Colonic mucosa (tissue), 4 donors: Measurements from ENCODE around the gene MND1. TPM values are rescaled to one million over a fixed set of nuclear protein-coding genes. Genes with fewer than 3 reads are reported as not detected.

Experiments used
- DNase-seq: peaks from one replicate; pipeline ENCODE4 v3.0.0-alpha.2; 2020
- H3K27ac ChIP-seq: fragments of 200-600 bp; one replicate; pipeline ENCODE4 v1.8.0; 2021
- H3K27me3 ChIP-seq: fragments of 200-600 bp; one replicate; pipeline ENCODE4 v1.8.0; 2021
- H3K36me3 ChIP-seq: fragments of 200-600 bp; one replicate; pipeline ENCODE4 v1.8.0; 2021
- H3K4me1 ChIP-seq: fragments of 200-600 bp; one replicate; pipeline ENCODE4 v1.8.0; 2021; ENCODE audit warnings: mild to moderate bottlenecking
- H3K4me3 ChIP-seq: fragments of 200-600 bp; one replicate; pipeline ENCODE4 v1.8.0; 2021
- H3K9ac ChIP-seq, 2 donors: one replicate each; pipeline ENCODE4 v1.7.0; 2013; ENCODE audit warnings: control low read depth in 2 of 2, low read depth in 2 of 2, low read length in 2 of 2
- H3K9me3 ChIP-seq: fragments of 200-600 bp; one replicate; pipeline ENCODE4 v1.8.0; 2021
- intact Hi-C: fragments of 100-400 bp; cut with DNase I; formaldehyde crosslinking; loops from one replicate; pipeline ENCODE4 v1.14.1; 2022
- total RNA-seq, 2 donors: library from RNA; stranded (reverse); fragmentation: NEBNext Ultra II Directional in 1 of 2; extraction: Animal tissue kit (Norgen Biotek cat#: 25700) in 1 of 2; gene quantifications; one replicate each; pipeline ENCODE4 v1.2.1, GENCODE V29; 2021
- TF ChIP-seq, protein P1 (sequence below): fragments of 200-600 bp; IDR thresholded peaks from one replicate; pipeline ENCODE4 v1.8.0; 2022; ENCODE audit warnings: antibody characterized with exemption, mild to moderate bottlenecking
- donor health status: healthy.
- donor health status: DM: no; HTN: no; CAD: no.
- donor health status: DM: no; HTN: no; CAD: no.

Gene MND1
- total RNA-seq, 2 donors from 2014 or later: 4.8 to 11.7 TPM

DNA sequence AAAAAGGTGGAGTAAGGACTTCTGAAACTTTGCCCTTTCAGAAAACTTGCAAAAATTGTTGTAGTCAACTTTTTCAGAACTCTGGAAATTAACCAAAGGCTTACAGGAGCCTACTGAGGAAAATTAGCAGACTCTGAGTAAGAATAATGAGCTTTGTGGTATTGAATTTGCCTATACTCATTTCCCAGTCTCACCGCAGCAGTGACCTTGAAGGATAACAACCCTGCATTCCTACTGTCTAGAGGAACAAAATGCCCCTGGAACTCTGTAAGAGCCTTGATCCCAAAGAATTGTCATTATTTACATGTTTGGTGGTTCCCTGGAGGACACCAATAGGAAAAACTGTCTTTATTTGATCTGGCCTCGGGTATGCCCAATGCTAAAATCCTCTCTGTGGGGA lies 57.9 kb downstream of the MND1 start:
- Histone ChIP-seq H3K4me1 (no peaks in the 10 kb centered on the region), H3K9ac (no peak overlapping the region), H3K36me3 (no peaks in the 10 kb centered on the region), H3K27ac (no peak overlapping the region), H3K9me3 (no peaks in the 10 kb centered on the region), H3K27me3 (no peaks in the 10 kb centered on the region), H3K4me3 (no peak overlapping the region)
- TF ChIP-seq, protein P1, sequence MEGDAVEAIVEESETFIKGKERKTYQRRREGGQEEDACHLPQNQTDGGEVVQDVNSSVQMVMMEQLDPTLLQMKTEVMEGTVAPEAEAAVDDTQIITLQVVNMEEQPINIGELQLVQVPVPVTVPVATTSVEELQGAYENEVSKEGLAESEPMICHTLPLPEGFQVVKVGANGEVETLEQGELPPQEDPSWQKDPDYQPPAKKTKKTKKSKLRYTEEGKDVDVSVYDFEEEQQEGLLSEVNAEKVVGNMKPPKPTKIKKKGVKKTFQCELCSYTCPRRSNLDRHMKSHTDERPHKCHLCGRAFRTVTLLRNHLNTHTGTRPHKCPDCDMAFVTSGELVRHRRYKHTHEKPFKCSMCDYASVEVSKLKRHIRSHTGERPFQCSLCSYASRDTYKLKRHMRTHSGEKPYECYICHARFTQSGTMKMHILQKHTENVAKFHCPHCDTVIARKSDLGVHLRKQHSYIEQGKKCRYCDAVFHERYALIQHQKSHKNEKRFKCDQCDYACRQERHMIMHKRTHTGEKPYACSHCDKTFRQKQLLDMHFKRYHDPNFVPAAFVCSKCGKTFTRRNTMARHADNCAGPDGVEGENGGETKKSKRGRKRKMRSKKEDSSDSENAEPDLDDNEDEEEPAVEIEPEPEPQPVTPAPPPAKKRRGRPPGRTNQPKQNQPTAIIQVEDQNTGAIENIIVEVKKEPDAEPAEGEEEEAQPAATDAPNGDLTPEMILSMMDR: no peak
- DNase-seq: no peak
- intact Hi-C loops: no loop called here

GRCh38 chr4:153403726-153404125 lies 59.2 kb downstream of the MND1 start:
- Histone ChIP-seq H3K4me3 (no peak overlapping the region), H3K27me3 (no peaks in the 10 kb centered on the region), H3K27ac (no peak overlapping the region), H3K4me1 (no peaks in the 10 kb centered on the region), H3K9ac (no peak overlapping the region), H3K36me3 (no peaks in the 10 kb centered on the region), H3K9me3 (no peaks in the 10 kb centered on the region)
- TF ChIP-seq, protein P1: no peak
- intact Hi-C loops: no loop called here
- no peak for DNase-seq

DNA sequence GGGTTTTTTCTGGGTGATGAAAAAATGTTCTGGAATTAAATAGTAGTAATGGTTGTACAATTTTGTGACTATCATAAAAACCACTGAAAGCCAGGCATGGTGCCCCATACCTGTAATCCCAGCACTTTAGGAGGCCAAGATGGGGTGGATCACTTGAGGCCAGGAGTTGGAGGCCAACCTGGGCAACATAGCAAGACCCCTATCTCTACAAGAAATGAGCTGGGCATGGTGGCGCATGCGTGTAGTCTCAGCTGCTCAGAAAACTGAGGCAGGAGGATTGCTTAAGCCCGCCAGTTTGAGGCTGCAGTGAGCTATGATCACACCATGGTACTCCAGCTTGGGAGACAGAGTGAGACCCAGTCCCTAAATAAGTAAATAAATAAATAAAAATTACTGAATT lies 63.4 kb downstream of the MND1 start:
- Histone ChIP-seq H3K4me3 (no peak overlapping the region), H3K27me3 (no peaks in the 10 kb centered on the region), H3K9me3 (no peaks in the 10 kb centered on the region), H3K9ac (no peak overlapping the region), H3K36me3 (no peaks in the 10 kb centered on the region), H3K4me1 (no peaks in the 10 kb centered on the region), H3K27ac (no peak overlapping the region)
- TF ChIP-seq, protein P1: no peak
- no peak for DNase-seq
- intact Hi-C loops: no loop called here

DNA sequence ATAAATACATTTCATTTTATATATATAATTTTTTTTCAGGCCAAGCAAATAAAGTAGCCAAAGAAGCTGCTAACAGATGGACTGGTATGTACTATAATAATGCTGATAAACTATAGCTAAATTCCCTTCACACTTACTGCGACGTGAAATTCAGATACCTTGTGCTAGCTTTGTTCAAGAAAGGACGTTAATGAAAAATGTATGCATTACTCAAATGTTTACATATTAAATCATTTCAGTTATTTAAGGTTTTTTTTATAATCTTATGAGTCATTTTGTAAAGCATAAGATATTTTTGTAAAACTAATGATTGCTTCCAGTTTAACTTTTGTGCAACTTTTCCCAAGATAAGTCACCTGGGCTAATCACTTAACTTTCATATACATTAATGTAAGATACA lies 64.4 kb downstream of the MND1 start:
- H3K9me3 ChIP-seq: no peaks in the 10 kb centered on the region
- no peaks in the 10 kb centered on the region for H3K36me3 ChIP-seq
- H3K27me3 ChIP-seq: no peaks in the 10 kb centered on the region
- no peak for DNase-seq
- H3K9ac ChIP-seq: no peak overlapping the region
- intact Hi-C loops: no loop called here
- no peaks in the 10 kb centered on the region for H3K4me1 ChIP-seq
- TF ChIP-seq, protein P1: no peak
- H3K27ac ChIP-seq: no peak overlapping the region
- no peak overlapping the region for H3K4me3 ChIP-seq

DNA sequence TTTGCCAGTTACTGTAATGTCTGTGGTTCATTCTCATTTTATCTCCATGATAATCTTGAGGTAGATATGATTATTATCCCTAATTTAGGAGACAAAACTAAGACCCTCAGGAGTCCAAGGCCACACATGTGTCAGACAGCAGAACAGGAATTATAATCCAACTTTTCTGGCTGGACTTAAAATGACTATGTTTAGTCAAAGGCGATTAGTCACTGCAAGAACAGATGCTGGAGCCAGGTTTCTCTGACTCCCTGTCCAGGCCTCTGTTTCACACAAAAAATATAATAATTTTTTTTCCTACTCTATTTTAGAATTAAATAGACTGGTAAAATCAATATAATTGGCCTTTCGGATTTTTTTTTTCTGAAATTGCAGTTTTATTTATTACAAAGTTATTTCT lies 64.9 kb downstream of the MND1 start:
- intact Hi-C loops: no loop called here
- TF ChIP-seq, protein P1: no peak
- Histone ChIP-seq H3K9ac (no peak overlapping the region), H3K27me3 (no peaks in the 10 kb centered on the region), H3K27ac (no peak overlapping the region), H3K36me3 (no peaks in the 10 kb centered on the region), H3K4me1 (no peaks in the 10 kb centered on the region), H3K4me3 (no peak overlapping the region), H3K9me3 (no peaks in the 10 kb centered on the region)
- no peak for DNase-seq
